ENCODE data around the gene EFNB3.

Gene EFNB3

GRCh38 chr17:7754656-7755055, 49.7 kb downstream of the EFNB3 start:
- Histone ChIP-seq H3K4me3 (ENCODE audit: low read depth in 1 of 2, low read length in 2 of 2) (no peak overlapping the region), H3K4me1 (ENCODE audit: control insufficient read depth in 1 of 2, insufficient read depth in 2 of 2, low read length in 2 of 2) (no peaks in the 10 kb centered on the region), H3K36me3 (ENCODE audit: control insufficient read depth in 1 of 2, insufficient read depth in 2 of 2, low read length in 2 of 2) (no peaks in the 10 kb centered on the region), H3K27ac (ENCODE audit: low read length) (no peak overlapping the region), H3K27me3 (ENCODE audit: low read depth, low read length) (no peaks in the 10 kb centered on the region), H3K9me3 (ENCODE audit: control insufficient read depth in 1 of 2, low read length in 2 of 2) (no peaks in the 10 kb centered on the region)

- no peaks in the 10 kb centered on the region for H3K9me3 ChIP-seq (ENCODE audit: control insufficient read depth in 1 of 2, low read length in 2 of 2)
- no peaks in the 10 kb centered on the region for H3K4me1 ChIP-seq (ENCODE audit: control insufficient read depth in 1 of 2, insufficient read depth in 2 of 2, low read length in 2 of 2)
- no peaks in the 10 kb centered on the region for H3K27me3 ChIP-seq (ENCODE audit: low read depth, low read length)
- H3K27ac ChIP-seq (ENCODE audit: low read length): no peak overlapping the region
- no peaks in the 10 kb centered on the region for H3K36me3 ChIP-seq (ENCODE audit: control insufficient read depth in 1 of 2, insufficient read depth in 2 of 2, low read length in 2 of 2)
- H3K4me3 ChIP-seq (ENCODE audit: low read depth in 1 of 2, low read length in 2 of 2): no peak overlapping the region
Measured at GRCh38 chr17:7755095-7755890, 50.3 kb downstream of the EFNB3 start.

- H3K27ac ChIP-seq (ENCODE audit: low read length): no peak overlapping the region
- no peaks in the 10 kb centered on the region for H3K4me1 ChIP-seq (ENCODE audit: control insufficient read depth in 1 of 2, insufficient read depth in 2 of 2, low read length in 2 of 2)
- no peak overlapping the region for H3K4me3 ChIP-seq (ENCODE audit: low read depth in 1 of 2, low read length in 2 of 2)
- H3K9me3 ChIP-seq (ENCODE audit: control insufficient read depth in 1 of 2, low read length in 2 of 2): no peaks in the 10 kb centered on the region
- H3K27me3 ChIP-seq (ENCODE audit: low read depth, low read length): no peaks in the 10 kb centered on the region
- no peaks in the 10 kb centered on the region for H3K36me3 ChIP-seq (ENCODE audit: control insufficient read depth in 1 of 2, insufficient read depth in 2 of 2, low read length in 2 of 2)
Measured at GRCh38 chr17:7756968-7757367, 52.0 kb downstream of the EFNB3 start.

Measured in muscle layer of duodenum (tissue), 2 donors.